B cell (primary cell): ENCODE measurements around the gene STON1. TPM values are rescaled to one million over a fixed set of nuclear protein-coding genes. Genes with fewer than 3 reads are reported as not detected.
"Not testable (repeated sequence)": the region's sequence is repeated elsewhere in the genome, so short reads cannot be mapped to it uniquely, and the experiment has no call there.

ENCODE experiments used
- ATAC-seq: fragments of 200-7000 bp; cut with Tn5 transposase; one replicate; pipeline ENCODE4 v1.10.0; 2021; ENCODE audit warnings: low read depth, mild to moderate bottlenecking, moderate number of reproducible peaks, moderate library complexity
- CTCF ChIA-PET: fragments of 350-600 bp; sonication (Branson Sonifier 250); formaldehyde crosslinking; loops from one replicate; lab custom pipeline; 2021; ENCODE audit warnings: antibody characterized with exemption, inconsistent platforms; lab: Charles Lee
- POLR2A ChIA-PET: fragments of 350-600 bp; sonication (Branson Sonifier 250); formaldehyde crosslinking; loops from one replicate; lab custom pipeline; 2021; ENCODE audit warnings: antibody characterized with exemption; lab: Charles Lee
- DNase-seq: peaks from one replicate; pipeline ENCODE4 v3.0.0; 2013
- H2AFZ ChIP-seq: 2 replicates; pipeline ENCODE4 v1.6.1; 2012; ENCODE audit warnings: mild to moderate bottlenecking, low read depth, low read length; ENCODE audit not compliant: insufficient read depth, poor library complexity, severe bottlenecking
- H3K27ac ChIP-seq, 2 donors: 1 replicate in 1 of 2; 2 replicates in 1 of 2; pipeline ENCODE4 v1.5.1; 2012 to 2013; ENCODE audit warnings: low read length in 2 of 2, mild to moderate bottlenecking in 2 of 2, moderate library complexity in 1 of 2
- H3K27me3 ChIP-seq, 4 experiments: fragments of 200-600 bp in 1 of 4; sonication (generic) in 1 of 4; replicated peaks in 1 of 4; 1 replicate in 2 of 4; 2 replicates in 2 of 4; pipeline versions ENCODE4 v1.6.1 to v1.7.0; 2013 to 2016; ENCODE audit warnings: low read length in 3 of 4, mild to moderate bottlenecking in 2 of 4, mixed read lengths in 1 of 4, moderate library complexity in 1 of 4; ENCODE audit not compliant: insufficient read depth in 4 of 4, control insufficient read depth in 3 of 4; ENCODE audit errors: control extremely low read depth in 1 of 4
- H3K36me3 ChIP-seq, 2 experiments: replicated peaks in 1 of 2; 1 replicate in 1 of 2; 2 replicates in 1 of 2; pipeline versions ENCODE4 v1.6.1 to v1.7.1; 2013; ENCODE audit warnings: low read length in 1 of 2; ENCODE audit not compliant: insufficient read depth in 2 of 2, control insufficient read depth in 1 of 2; ENCODE audit errors: control extremely low read depth in 1 of 2, extremely low read depth in 1 of 2
- H3K4me1 ChIP-seq, 2 donors: fragments of 200-600 bp in 1 of 2; sonication (generic) in 1 of 2; 1 replicate in 1 of 2; 2 replicates in 1 of 2; pipeline versions ENCODE4 v1.5.1 to v1.6.1; 2013 to 2017; ENCODE audit warnings: low read length in 2 of 2; ENCODE audit not compliant: control insufficient read depth in 2 of 2, insufficient read depth in 2 of 2
- H3K4me2 ChIP-seq: replicated peaks from 2 replicates; pipeline ENCODE3; 2012; ENCODE audit warnings: mild to moderate bottlenecking, low read depth, low read length; ENCODE audit not compliant: poor library complexity, severe bottlenecking
- H3K4me3 ChIP-seq, 5 experiments: fragments of 200-600 bp in 1 of 5; sonication (generic) in 1 of 5; 1 replicate in 3 of 5; 2 replicates in 2 of 5; pipeline versions ENCODE4 v1.5.1 to v1.7.0; 2011 to 2016; ENCODE audit warnings: low read length in 4 of 5, mild to moderate bottlenecking in 4 of 5, low read depth in 2 of 5, control low read depth in 1 of 5, moderate library complexity in 1 of 5; ENCODE audit not compliant: insufficient read depth in 1 of 5; ENCODE audit errors: control extremely low read depth in 1 of 5, extremely low read depth in 1 of 5
- H3K79me2 ChIP-seq: fragments of 200-600 bp; sonication (generic); one replicate; pipeline ENCODE4 v1.6.0; 2016; ENCODE audit warnings: low read length; ENCODE audit not compliant: control insufficient read depth, insufficient read depth
- H3K9ac ChIP-seq: fragments of 200-600 bp; sonication (generic); 2 replicates; pipeline ENCODE4 v1.6.1; 2017; ENCODE audit warnings: mild to moderate bottlenecking, low read length, moderate library complexity
- H3K9me3 ChIP-seq, 3 donors: one replicate each; pipeline versions ENCODE4 v1.6.1 to v1.7.1; 2013; ENCODE audit warnings: low read length in 2 of 3; ENCODE audit not compliant: control insufficient read depth in 2 of 3, insufficient read depth in 1 of 3; ENCODE audit errors: control extremely low read depth in 1 of 3
- H4K20me1 ChIP-seq: 2 replicates; pipeline ENCODE4 v1.6.0; 2012; ENCODE audit warnings: mild to moderate bottlenecking, low read length; ENCODE audit not compliant: insufficient read depth, control insufficient read depth, poor library complexity, severe bottlenecking
- H3K27ac Mint-ChIP-seq: one replicate; pipeline ENCODE4 v1.8.0; 2021; ENCODE audit warnings: mixed read lengths
- H3K27me3 Mint-ChIP-seq: one replicate; pipeline ENCODE4 v1.8.0; 2021; ENCODE audit warnings: mixed read lengths
- H3K4me1 Mint-ChIP-seq: one replicate; pipeline ENCODE4 v1.8.0; 2021; ENCODE audit warnings: mixed read lengths
- H3K4me3 Mint-ChIP-seq: one replicate; pipeline ENCODE4 v1.8.0; 2021; ENCODE audit warnings: mixed read lengths
- H3K9me3 Mint-ChIP-seq: one replicate; pipeline ENCODE4 v1.8.0; 2022; ENCODE audit warnings: mixed read lengths; ENCODE audit not compliant: insufficient read depth
- EZH2 ChIP-seq: IDR thresholded peaks from 2 replicates; pipeline ENCODE4 v1.6.1; 2012; ENCODE audit warnings: borderline replicate concordance, low read depth, mild to moderate bottlenecking, moderate library complexity, low read length; ENCODE audit not compliant: insufficient read depth, poor library complexity, severe bottlenecking
- WGBS: methylation state at CpG from one replicate; pipeline ENCODE4 v1.1.5; 2013; ENCODE audit warnings: missing lambda C conversion rate; ENCODE audit not compliant: insufficient coverage; 5-methylcytosine and 5-hydroxymethylcytosine counted together
- intact Hi-C: fragments of 100-400 bp; cut with micrococcal nuclease; formaldehyde crosslinking; loops from one replicate; pipeline ENCODE4 v1.10.0; 2022
- polyA plus RNA-seq: library from polyadenylated mRNA; depleted of rRNA; stranded (reverse); fragments of >200 nt; gene quantifications from 2 replicates; pipeline ENCODE4 v1.2.3, GENCODE V29; 2012
- total RNA-seq, 2 donors: library from RNA; stranded (reverse); fragments of 120-200 nt in 1 of 2; gene quantifications; 1 replicate in 1 of 2; 2 replicates in 1 of 2; pipeline versions ENCODE4 v1.2.3 to v1.2.4, GENCODE V29; 2013 to 2022
- TF ChIP-seq, protein P1 (sequence below): fragments of 200-600 bp; IDR thresholded peaks from one replicate; pipeline ENCODE4 v1.8.0; 2022; ENCODE audit warnings: antibody characterized with exemption, mild to moderate bottlenecking

STON1 gene
- total and polyA plus RNA-seq, 2 donors (not counting 1 experiment from before 2014, with no cell fraction given) = 0.46 to 2.0 TPM

DNA sequence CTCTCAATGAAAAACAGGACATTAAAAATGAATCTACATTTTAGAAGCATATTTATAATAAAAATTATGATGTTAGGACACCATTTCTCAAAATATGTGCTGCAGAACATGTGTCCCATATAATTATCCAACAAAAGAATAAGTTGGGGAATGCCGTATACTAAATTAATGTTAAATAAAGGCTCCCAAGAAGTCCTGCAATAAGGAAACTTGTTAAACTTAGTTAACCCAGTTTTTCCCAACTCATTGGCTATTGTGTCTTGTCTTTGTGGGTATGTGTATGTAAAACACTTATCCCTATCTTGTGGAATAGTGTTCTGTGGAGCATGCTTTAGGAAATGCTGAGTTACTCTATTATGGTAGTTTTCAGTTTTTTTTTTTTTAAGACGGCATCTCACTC is 62.1 kb downstream of the STON1 start:
- ATAC-seq (no peak), DNase-seq (no peak)
- Histone ChIP-seq H4K20me1 (no peaks in the 10 kb centered on the region), H2AFZ (no peak overlapping the region), H3K4me1 (no peaks in the 10 kb centered on the region), H3K79me2 (no peaks in the 10 kb centered on the region), H3K27me3 (no peaks in the 10 kb centered on the region), H3K27ac (no peak overlapping the region), H3K36me3 (no peaks in the 10 kb centered on the region), H3K4me2 (no peak overlapping the region), H3K9me3 (no peaks in the 10 kb centered on the region), H3K9ac (no peak overlapping the region), H3K4me3 (no peak overlapping the region)
- TF ChIP-seq, protein P1, sequence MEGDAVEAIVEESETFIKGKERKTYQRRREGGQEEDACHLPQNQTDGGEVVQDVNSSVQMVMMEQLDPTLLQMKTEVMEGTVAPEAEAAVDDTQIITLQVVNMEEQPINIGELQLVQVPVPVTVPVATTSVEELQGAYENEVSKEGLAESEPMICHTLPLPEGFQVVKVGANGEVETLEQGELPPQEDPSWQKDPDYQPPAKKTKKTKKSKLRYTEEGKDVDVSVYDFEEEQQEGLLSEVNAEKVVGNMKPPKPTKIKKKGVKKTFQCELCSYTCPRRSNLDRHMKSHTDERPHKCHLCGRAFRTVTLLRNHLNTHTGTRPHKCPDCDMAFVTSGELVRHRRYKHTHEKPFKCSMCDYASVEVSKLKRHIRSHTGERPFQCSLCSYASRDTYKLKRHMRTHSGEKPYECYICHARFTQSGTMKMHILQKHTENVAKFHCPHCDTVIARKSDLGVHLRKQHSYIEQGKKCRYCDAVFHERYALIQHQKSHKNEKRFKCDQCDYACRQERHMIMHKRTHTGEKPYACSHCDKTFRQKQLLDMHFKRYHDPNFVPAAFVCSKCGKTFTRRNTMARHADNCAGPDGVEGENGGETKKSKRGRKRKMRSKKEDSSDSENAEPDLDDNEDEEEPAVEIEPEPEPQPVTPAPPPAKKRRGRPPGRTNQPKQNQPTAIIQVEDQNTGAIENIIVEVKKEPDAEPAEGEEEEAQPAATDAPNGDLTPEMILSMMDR = no peak
- TF ChIP-seq EZH2 = no peak
- Mint-ChIP-seq H3K4me1 (no peaks in the 10 kb centered on the region), H3K9me3 (no peaks in the 10 kb centered on the region), H3K27me3 (peaks cover 15% of the 10 kb centered on the region), H3K27ac (no peak overlapping the region), H3K4me3 (no peak overlapping the region)
- CTCF ChIA-PET = no interaction called here
- intact Hi-C loops = no loop called here
- POLR2A ChIA-PET = no interaction called here
- no CpG with 5 or more reads among the region's 2 CpGs for WGBS

GRCh38 chr2:48596751-48597150 is 66.8 kb downstream of the STON1 start:
- H3K4me3 Mint-ChIP-seq, H3K27me3 ChIP-seq, H3K9me3 Mint-ChIP-seq, H3K4me1 ChIP-seq, H3K9ac ChIP-seq, H3K4me2 ChIP-seq, H3K9me3 ChIP-seq, CTCF ChIA-PET, H3K79me2 ChIP-seq, H2AFZ ChIP-seq, ATAC-seq, H3K4me1 Mint-ChIP-seq, H3K36me3 ChIP-seq, H3K4me3 ChIP-seq, H3K27ac Mint-ChIP-seq, POLR2A ChIA-PET, DNase-seq, intact Hi-C loops, H3K27ac ChIP-seq, H4K20me1 ChIP-seq: not testable (repeated sequence)
- peaks cover 19% of the 10 kb centered on the region for H3K27me3 Mint-ChIP-seq
- 92% methylated on average over 5 of the region's 7 CpGs for WGBS
